KMS-11 (cell line): ENCODE results near the gene FGF14.

Experiments used
- H2AFZ ChIP-seq: fragments of 200-600 bp; sonication (generic); 2 replicates; pipeline ENCODE4 v1.6.1; 2016; ENCODE audit warnings: antibody characterized with exemption, mixed run types, low read depth
- H3K27ac ChIP-seq: fragments of 200-600 bp; sonication (generic); 2 replicates; pipeline ENCODE4 v1.6.1; 2016; ENCODE audit warnings: mild to moderate bottlenecking, mixed run types
- H3K27me3 ChIP-seq: fragments of 200-600 bp; sonication (generic); 2 replicates; pipeline ENCODE4 v1.6.1; 2017; ENCODE audit warnings: mild to moderate bottlenecking, low read depth, mixed run types, moderate library complexity; ENCODE audit not compliant: insufficient read depth
- H3K36me3 ChIP-seq: fragments of 200-600 bp; sonication (generic); 2 replicates; pipeline ENCODE4 v1.6.1; 2017; ENCODE audit warnings: mild to moderate bottlenecking, mixed run types; ENCODE audit not compliant: insufficient read depth
- H3K4me1 ChIP-seq: fragments of 200-600 bp; sonication (generic); 2 replicates; pipeline ENCODE4 v1.6.1; 2016; ENCODE audit warnings: mild to moderate bottlenecking, low read depth, mixed run types; ENCODE audit not compliant: poor library complexity, severe bottlenecking
- H3K4me2 ChIP-seq: fragments of 200-600 bp; sonication (generic); 2 replicates; pipeline ENCODE4 v1.7.0; 2016; ENCODE audit warnings: mild to moderate bottlenecking, mixed run types
- H3K4me3 ChIP-seq: fragments of 200-600 bp; sonication (generic); IDR thresholded peaks from 2 replicates; pipeline ENCODE4 v1.6.1; 2017; ENCODE audit warnings: low read depth, low read length, mixed read lengths; ENCODE audit not compliant: insufficient read depth
- H3K79me2 ChIP-seq: fragments of 200-600 bp; sonication (generic); 2 replicates; pipeline ENCODE4 v1.6.1; 2016; ENCODE audit warnings: low read depth, mixed run types; ENCODE audit not compliant: insufficient read depth
- H3K9ac ChIP-seq: fragments of 200-600 bp; sonication (generic); 2 replicates; pipeline ENCODE4 v1.6.1; 2016; ENCODE audit warnings: mild to moderate bottlenecking, mixed run types
- H4K20me1 ChIP-seq: fragments of 200-600 bp; sonication (generic); 2 replicates; pipeline ENCODE4 v1.6.1; 2016; ENCODE audit warnings: mild to moderate bottlenecking, mixed run types; ENCODE audit not compliant: insufficient read depth
- TF ChIP-seq, protein P1 (sequence below): fragments of 200-600 bp; sonication (generic); conservative IDR thresholded peaks from 2 replicates; pipeline ENCODE4 v1.6.1; 2017; ENCODE audit warnings: low read depth, mild to moderate bottlenecking, antibody characterized with exemption, low read length, moderate library complexity, mixed read lengths

FGF14 gene

DNA sequence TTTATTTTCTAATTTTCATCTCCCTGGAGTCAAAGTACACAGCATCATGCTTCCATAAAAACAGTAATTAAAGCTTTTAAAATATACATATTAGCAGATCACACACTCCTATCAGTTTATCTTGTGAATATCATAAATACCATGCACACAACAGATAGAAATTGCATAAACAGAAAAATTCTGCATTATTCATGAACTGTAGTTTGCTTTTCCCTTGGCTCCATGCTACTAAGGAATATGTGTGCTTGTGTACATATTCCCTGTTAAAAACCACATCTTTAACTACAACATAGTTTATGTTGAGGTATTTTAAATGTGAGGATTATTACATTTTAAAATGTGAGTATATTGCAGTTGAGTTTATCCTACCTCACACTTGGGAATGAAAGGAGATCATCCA lies 193.5 kb downstream of the FGF14 start:
- TF ChIP-seq, protein P1, sequence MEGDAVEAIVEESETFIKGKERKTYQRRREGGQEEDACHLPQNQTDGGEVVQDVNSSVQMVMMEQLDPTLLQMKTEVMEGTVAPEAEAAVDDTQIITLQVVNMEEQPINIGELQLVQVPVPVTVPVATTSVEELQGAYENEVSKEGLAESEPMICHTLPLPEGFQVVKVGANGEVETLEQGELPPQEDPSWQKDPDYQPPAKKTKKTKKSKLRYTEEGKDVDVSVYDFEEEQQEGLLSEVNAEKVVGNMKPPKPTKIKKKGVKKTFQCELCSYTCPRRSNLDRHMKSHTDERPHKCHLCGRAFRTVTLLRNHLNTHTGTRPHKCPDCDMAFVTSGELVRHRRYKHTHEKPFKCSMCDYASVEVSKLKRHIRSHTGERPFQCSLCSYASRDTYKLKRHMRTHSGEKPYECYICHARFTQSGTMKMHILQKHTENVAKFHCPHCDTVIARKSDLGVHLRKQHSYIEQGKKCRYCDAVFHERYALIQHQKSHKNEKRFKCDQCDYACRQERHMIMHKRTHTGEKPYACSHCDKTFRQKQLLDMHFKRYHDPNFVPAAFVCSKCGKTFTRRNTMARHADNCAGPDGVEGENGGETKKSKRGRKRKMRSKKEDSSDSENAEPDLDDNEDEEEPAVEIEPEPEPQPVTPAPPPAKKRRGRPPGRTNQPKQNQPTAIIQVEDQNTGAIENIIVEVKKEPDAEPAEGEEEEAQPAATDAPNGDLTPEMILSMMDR, result no peak
- H3K79me2 ChIP-seq, result no peaks in the 10 kb centered on the region
- H3K36me3 ChIP-seq, result no peaks in the 10 kb centered on the region
- no peak overlapping the region for H3K9ac ChIP-seq
- no peaks in the 10 kb centered on the region for H3K27me3 ChIP-seq
- H3K27ac ChIP-seq, result no peak overlapping the region
- H3K4me1 ChIP-seq, result no peaks in the 10 kb centered on the region
- H2AFZ ChIP-seq, result no peak overlapping the region
- no peak overlapping the region for H3K4me2 ChIP-seq
- H3K4me3 ChIP-seq, result no peak overlapping the region
- H4K20me1 ChIP-seq, result no peaks in the 10 kb centered on the region

DNA sequence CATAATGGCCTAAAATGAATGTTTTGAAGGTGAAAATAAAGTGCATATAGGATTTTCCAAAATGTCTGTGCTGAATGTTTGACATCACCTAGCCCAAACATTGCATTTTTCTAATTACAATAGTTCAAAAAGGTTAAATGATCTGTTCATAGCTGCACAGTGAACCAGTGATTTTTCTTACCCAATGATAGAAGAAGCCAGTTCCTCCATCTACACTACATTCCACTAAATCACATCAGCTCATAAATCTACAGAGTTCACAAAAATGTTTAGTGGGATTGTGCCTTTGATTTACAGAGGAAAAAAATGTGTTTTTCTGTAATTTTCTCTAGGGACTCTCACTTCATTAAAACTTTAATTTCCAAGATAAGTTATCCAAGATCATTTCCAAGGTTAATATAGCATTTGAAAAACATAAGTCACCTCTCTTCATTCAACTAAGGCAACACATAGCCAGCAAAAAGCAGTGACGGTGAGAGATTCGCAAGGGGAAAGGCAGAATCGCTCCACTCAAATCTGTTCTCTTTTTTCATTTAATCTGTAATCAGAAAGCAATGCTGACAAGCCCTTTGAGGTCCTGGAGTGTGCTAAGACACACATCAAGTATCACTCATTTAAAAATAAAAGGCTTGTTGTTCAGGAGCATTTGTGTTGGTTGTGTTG lies 194.0 kb downstream of the FGF14 start:
- Histone ChIP-seq H3K27me3 (no peaks in the 10 kb centered on the region), H3K9ac (no peak overlapping the region), H3K79me2 (no peaks in the 10 kb centered on the region), H2AFZ (no peak overlapping the region), H3K4me2 (no peak overlapping the region), H3K27ac (no peak overlapping the region), H3K4me3 (no peak overlapping the region), H3K4me1 (no peaks in the 10 kb centered on the region), H3K36me3 (no peaks in the 10 kb centered on the region), H4K20me1 (no peaks in the 10 kb centered on the region)
- TF ChIP-seq, protein P1, result no peak

DNA sequence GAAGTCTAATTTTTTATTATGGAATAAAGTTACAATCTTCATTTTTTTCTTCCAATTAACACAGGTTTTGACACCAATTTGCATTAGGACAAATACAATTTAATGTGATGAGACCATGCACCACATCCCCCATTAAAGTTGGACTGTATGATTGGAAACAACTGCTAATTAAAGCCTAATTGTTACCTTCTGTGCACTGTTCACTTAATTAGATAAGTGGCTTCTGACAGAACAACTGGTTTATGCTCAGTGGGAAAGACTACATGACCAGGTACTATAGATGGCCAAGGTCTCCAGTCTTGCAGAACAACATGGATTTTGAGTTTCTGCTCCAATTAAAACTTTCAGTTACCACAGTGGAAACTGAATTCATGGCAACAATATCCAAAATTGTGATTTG lies 198.1 kb downstream of the FGF14 start:
- Histone ChIP-seq H3K27ac (no peak overlapping the region), H3K9ac (no peak overlapping the region), H4K20me1 (no peaks in the 10 kb centered on the region), H3K79me2 (no peaks in the 10 kb centered on the region), H3K4me2 (no peak overlapping the region), H3K4me3 (no peak overlapping the region), H3K4me1 (no peaks in the 10 kb centered on the region), H3K27me3 (no peaks in the 10 kb centered on the region), H3K36me3 (no peaks in the 10 kb centered on the region), H2AFZ (no peak overlapping the region)
- TF ChIP-seq, protein P1, result no peak

DNA sequence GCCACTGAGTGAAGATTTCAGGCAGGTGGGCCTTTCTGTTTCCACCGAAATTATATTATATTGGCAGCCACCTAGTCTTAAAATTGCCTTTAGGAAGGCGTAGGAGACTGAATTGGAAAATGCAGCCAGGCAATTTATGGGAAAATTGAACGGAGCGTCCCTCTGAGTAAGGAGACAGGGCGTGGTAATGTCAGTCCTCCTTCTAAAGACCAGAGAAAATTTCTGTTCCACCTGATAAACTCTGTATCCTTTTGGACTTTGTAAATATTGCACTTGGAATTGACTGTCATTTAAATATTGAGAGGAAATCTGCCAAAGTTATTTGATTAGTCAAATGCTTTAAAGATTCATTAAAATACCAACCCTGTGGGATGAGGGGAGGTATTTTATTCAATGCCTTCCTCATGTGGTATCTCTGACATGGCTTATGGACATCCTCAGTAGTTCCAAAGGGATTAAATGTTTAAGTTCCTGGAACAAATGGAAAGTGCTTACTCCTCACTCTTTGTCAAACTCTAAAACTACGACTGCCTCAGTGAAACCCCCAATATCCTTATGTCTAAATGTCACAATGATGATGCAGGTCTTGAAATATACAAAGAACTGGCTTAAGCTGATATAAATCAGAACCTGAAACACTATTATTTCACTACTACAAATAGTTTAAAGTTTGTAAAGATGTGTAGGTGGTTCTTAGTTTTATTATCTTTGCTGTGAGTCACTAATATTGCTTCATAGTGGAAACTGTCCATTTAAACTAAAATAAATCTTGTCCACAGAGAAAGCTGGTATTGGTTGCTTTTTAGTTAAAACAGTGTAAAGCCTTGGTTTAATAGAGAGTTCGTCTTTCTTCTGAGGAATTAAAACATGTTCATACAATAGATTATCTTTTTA lies 203.2 kb downstream of the FGF14 start:
- no peaks in the 10 kb centered on the region for H3K27me3 ChIP-seq
- no peak overlapping the region for H3K9ac ChIP-seq
- no peaks in the 10 kb centered on the region for H3K36me3 ChIP-seq
- H3K27ac ChIP-seq, result no peak overlapping the region
- H4K20me1 ChIP-seq, result no peaks in the 10 kb centered on the region
- no peaks in the 10 kb centered on the region for H3K79me2 ChIP-seq
- H3K4me2 ChIP-seq, result no peak overlapping the region
- H3K4me1 ChIP-seq, result no peaks in the 10 kb centered on the region
- no peak overlapping the region for H3K4me3 ChIP-seq
- no peak overlapping the region for H2AFZ ChIP-seq
- TF ChIP-seq, protein P1, result no peak
